Medulla oblongata (tissue), 1 donor: ENCODE data around the gene CNBP.
"Not testable (repeated sequence)": the region's sequence is repeated elsewhere in the genome, so short reads cannot be mapped to it uniquely, and the experiment has no call there.

Source experiments
- DNase-seq: peaks from one replicate; pipeline ENCODE4 v3.0.0-alpha.2; 2015; ENCODE audit errors: extremely low spot score

CNBP gene

GRCh38 chr3:129183569-129184395, at the start of gene CNBP:
Gene CNBP, minus strand, starts transcription at chr3:129183896. Its CDS starts 12,139 bp downstream, at chr3:129171757.
- DNase-seq: peak; percentile 96

DNA sequence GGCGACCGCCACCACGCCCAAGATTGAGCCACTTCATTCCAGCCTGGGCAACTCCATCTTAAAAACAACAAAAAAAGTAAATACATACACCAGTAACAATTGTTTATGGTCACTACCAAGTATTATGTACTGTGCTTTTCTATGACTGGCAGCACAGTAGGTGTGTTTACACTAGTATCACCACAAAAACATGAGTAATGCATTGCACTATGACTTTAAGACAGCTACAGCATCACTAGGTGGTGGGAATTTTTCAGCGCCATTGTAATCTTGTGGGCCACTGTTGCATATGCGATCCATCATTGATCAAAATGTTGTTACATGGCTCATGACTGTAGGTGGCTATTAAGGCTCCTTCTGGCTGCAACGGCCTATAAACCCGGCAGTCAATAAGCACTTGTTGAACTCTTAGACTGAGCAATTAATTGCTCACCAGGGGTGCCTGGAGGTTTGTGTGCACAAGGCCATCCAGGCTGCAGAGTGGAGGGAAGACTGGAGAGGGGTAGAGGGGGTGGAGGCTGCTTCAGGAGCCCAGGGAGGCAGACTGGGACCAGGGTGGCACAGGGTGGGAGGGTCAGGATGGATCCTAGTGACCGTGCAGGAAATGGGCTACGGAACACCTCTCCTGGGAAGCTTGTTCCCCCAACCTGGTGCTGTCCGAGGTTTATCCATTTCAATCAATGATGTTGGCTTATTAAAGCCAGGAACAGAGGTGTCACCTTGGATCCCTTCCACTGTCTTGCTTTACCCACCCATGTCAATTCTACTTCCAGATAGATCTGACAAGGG, 47.8 kb upstream of the CNBP start:
- no peak for DNase-seq

- peak; percentile 79 for DNase-seq
Measured at GRCh38 chr3:129230311-129231019, 46.8 kb upstream of the CNBP start.

- DNase-seq: no peak
Measured at GRCh38 chr3:129228891-129229585, 45.3 kb upstream of the CNBP start.

- peak; percentile 79 for DNase-seq
Measured at GRCh38 chr3:129226374-129226773, 42.7 kb upstream of the CNBP start.

DNA sequence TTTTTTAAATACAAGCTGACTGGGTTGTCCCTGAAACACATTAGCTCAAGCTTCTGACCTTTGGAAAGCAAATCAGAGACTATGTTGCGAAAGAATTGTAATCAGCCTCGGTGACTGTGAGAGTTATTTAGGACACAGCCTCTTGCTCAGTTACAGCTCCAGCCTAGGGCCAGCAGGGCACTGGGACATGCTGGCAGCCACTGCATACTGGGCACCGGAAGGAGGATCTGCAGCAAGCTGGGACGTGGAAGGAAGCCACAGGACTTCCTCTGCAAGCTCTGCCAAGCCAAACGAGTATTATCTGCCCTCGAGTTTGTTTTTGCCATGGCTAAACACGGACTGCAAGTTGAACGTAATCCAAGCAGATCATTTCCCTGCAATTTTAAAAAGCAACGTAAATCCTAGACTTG, 41.3 kb upstream of the CNBP start:
- DNase-seq: peak; percentile 92

DNA sequence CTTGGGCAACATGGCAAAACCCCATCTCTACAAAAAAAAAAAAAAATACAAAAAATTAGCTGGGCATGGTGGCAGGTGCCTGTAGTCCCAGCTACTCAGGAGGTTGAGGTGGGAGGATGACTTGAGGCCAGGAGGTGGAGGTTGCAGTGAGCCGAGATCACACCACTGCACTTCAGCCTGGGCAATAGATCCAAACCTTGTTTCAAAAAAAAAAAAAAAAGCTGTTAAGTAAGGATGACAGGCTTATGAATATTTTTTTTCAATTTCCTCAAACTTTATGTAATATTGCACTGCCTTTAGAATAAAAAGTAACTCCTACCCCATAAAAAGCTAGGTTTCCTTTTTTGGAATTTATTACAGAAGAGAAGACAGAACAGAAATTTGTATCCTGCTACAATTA, 40.7 kb upstream of the CNBP start:
- not testable (repeated sequence) for DNase-seq

- no peak for DNase-seq
Measured at GRCh38 chr3:129218742-129219141, 35.0 kb upstream of the CNBP start.

DNA sequence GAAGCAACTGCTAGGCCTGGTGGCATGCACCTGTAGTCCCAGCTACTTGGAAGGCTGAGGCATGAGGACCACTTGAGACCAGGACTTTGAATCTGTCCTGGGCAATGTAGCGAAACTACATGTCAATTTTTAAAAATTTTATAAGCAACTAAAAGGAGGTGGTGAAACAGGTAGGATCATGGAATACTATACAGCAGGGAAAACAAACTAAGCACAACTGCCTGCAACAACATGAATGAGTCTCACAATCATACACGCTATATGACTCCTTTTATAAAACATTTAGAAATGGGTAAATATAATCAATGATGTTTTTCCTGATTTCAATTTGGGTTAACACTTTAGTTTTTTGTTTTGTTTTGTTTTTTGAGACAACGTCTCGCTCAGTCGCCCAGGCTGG, 29.5 kb upstream of the CNBP start:
- no peak for DNase-seq

- no peak for DNase-seq
Measured at GRCh38 chr3:129211772-129212171, 28.1 kb upstream of the CNBP start.

DNA sequence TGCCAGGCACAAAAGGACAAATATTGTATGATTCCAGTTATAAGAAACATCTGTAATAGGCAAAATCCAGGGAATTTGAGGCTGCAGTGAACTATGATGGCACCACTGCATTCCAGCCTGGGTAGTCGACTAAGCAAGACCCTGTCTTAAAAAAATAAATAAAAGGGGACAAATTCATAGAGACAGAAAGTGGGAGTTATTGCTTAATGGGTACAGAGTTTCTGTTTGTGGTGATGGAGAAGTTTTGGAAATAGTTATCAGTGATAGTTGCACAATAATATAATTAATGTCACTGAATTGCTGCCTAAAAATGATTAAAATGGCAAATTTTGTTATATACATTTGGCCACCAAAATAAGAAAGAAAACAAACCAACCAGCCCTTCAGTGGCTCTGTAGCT, 27.6 kb upstream of the CNBP start:
- no peak for DNase-seq

DNA sequence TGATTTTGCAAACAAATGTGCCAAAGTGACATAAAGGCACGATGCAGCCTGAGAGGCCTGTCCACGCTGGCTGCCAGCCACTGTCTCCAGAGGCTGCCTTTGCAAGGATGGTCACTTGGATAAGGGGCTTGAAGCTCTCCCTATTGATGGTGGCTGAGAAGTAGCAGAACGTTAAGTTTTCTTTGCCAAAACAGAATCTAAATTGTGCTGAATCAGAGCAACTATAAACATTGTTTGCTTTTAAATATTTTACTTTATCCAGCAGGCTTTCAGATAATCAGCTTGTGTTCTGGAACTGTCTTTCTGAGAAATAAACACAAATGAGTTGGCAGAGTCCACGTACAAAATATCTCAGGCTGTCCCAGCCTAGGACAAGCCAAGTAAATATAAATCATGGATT, 23.8 kb upstream of the CNBP start:
- peak; percentile 54 for DNase-seq

DNA sequence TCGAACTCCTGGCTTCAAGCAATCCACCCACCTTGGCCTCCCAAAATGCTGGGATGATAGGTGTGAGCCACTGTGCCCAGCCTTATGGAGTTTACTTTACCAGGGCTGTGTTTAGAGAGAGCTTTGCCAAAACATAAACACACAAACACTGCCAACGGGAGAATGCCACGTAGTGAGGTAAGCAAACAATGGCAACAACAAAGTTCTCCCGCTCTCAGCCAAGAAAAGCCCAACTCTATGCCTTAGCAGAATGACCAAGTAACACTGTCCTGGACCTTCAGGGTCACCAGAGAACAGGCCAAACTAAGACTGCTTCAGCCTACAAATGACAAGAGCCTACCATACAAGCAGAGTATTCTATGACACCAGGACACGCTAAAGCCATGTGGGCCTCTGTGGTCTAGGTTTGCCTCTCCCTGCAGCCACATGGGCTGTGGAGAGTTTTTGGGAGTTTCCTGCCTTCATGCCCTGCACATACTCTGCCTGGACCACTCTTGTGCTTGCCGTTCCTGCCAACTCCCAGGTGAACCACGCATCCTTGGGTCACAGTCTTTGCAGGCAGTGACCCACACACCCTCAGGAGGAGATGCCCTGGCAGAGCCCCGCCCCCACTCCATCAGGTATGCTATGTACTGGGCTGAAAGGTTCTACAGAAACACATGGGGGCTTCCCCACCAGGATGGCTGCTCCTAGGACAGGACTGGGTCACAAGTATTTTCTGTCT, 21.6 kb upstream of the CNBP start:
- no peak for DNase-seq

- DNase-seq: no peak
Measured at GRCh38 chr3:129204473-129204872, 20.8 kb upstream of the CNBP start.

DNA sequence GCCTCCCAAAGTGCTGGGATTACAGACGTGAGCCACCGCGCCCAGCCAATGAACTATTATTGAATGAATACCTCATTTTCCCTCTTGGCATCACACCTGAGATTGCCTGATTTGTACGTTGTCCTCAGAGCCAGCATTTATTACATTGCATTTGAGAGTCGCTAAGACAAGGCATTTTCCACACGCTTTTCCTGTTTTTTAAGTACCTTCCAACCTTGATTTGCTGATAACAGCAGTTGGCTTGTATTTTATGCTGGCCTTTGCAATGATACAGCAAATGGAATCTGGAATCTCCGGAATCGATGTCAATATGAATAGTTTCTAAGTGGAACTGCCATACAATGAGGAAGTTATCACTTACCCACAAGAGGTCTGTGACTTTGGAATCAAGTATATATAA, 15.7 kb upstream of the CNBP start:
- DNase-seq: no peak

GRCh38 chr3:129197321-129197720, 13.6 kb upstream of the CNBP start:
- peak; percentile 24 for DNase-seq

GRCh38 chr3:129196601-129197000, 12.9 kb upstream of the CNBP start:
- peak; percentile 12 for DNase-seq

- peak; percentile 84 for DNase-seq
Measured at GRCh38 chr3:129195731-129196256, 12.1 kb upstream of the CNBP start.

- DNase-seq: not testable (repeated sequence)
Measured at GRCh38 chr3:129189793-129190192, 6.1 kb upstream of the CNBP start.

DNA sequence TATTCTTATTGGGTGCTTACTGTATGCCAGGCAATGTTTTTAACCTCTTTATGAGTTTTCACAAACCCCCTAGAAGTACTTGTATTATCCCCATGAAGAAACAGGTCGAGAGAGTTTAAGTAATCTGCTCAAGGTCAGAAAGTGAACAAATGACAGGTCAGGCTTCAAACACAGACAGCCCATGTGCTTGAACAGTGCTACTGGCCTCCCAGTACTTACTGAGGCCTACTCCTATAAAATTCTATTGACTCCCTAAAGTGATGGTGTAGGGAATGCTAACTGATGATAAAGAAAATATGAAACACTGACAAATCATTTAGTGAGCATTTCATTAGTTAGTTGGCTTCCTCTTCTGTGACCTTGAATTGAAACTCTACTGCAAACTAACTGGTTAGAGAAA, 4.2 kb upstream of the CNBP start:
- no peak for DNase-seq

GRCh38 chr3:129185783-129186182, 2.1 kb upstream of the CNBP start:
- no peak for DNase-seq
